Stromal cell of bone marrow (primary cell): Measurements from ENCODE around the gene C3orf70.

Experiments
- DNase-seq: peaks from one replicate; pipeline ENCODE4 v3.0.0-alpha.2; 2012; ENCODE audit warnings: low read depth

Gene C3orf70

GRCh38 chr3:185087419-185087818 lies 65.4 kb downstream of the C3orf70 start:
- no peak for DNase-seq

GRCh38 chr3:185084901-185085300 lies 68.0 kb downstream of the C3orf70 start:
- DNase-seq = no peak

GRCh38 chr3:185084402-185084801 lies 68.5 kb downstream of the C3orf70 start:
- no peak for DNase-seq

GRCh38 chr3:185082829-185083228 lies 70.0 kb downstream of the C3orf70 start:
- no peak for DNase-seq

- DNase-seq = no peak
These were observed 70.7 kb downstream of the C3orf70 start for GRCh38 chr3:185082149-185082548.

GRCh38 chr3:185081521-185081920 lies 71.3 kb downstream of the C3orf70 start:
- DNase-seq = no peak

- no peak for DNase-seq
These were observed 73.2 kb downstream of the C3orf70 start for GRCh38 chr3:185079625-185080024.

GRCh38 chr3:185076219-185076618 lies 76.6 kb downstream of the C3orf70 start:
- DNase-seq = no peak

GRCh38 chr3:185075547-185075946 lies 77.3 kb downstream of the C3orf70 start:
- DNase-seq = no peak

- no peak for DNase-seq
These were observed 81.5 kb downstream of the C3orf70 start for GRCh38 chr3:185071287-185071800.

- no peak for DNase-seq
These were observed 82.2 kb downstream of the C3orf70 start for GRCh38 chr3:185070491-185071286.

- DNase-seq = no peak
These were observed 83.5 kb downstream of the C3orf70 start for GRCh38 chr3:185069037-185070030.

GRCh38 chr3:185067173-185067572 lies 85.7 kb downstream of the C3orf70 start:
- no peak for DNase-seq

- DNase-seq = no peak
These were observed 86.6 kb downstream of the C3orf70 start for GRCh38 chr3:185066251-185066650.

GRCh38 chr3:185065059-185065458 lies 87.8 kb downstream of the C3orf70 start:
- no peak for DNase-seq

- DNase-seq = no peak
These were observed 89.4 kb downstream of the C3orf70 start for GRCh38 chr3:185063431-185063830.

- no peak for DNase-seq
These were observed 90.7 kb downstream of the C3orf70 start for GRCh38 chr3:185062191-185062590.

- no peak for DNase-seq
These were observed 92.2 kb downstream of the C3orf70 start for GRCh38 chr3:185060655-185061054.

- DNase-seq = no peak
These were observed 93.1 kb downstream of the C3orf70 start for GRCh38 chr3:185059766-185060165.

- DNase-seq = no peak
These were observed 94.1 kb downstream of the C3orf70 start for GRCh38 chr3:185058796-185059195.

GRCh38 chr3:185057829-185058228 lies 95.0 kb downstream of the C3orf70 start:
- DNase-seq = no peak

GRCh38 chr3:185056908-185057307 lies 96.0 kb downstream of the C3orf70 start:
- no peak for DNase-seq

- no peak for DNase-seq
These were observed 100.2 kb downstream of the C3orf70 start for GRCh38 chr3:185052631-185053030.
